ACHN (cell line): ENCODE data around the gene NPIPA8.
"Not testable (repeated sequence)": the region's sequence is repeated elsewhere in the genome, so short reads cannot be mapped to it uniquely, and the experiment has no call there.

ENCODE experiments used
- DNase-seq: peaks from one replicate; pipeline ENCODE4 v3.0.0-alpha.2; 2015
- in situ Hi-C: cut with HindIII; loops from 2 replicates; pipeline ENCODE4 v1.10.0; 2017; ENCODE audit warnings: low sequenced_read_pairs, low pct_ligation_motif_present, low pct_unique_long_range_greater_than_20kb

The NPIPA8 gene

GRCh38 chr16:18336636-18337035 is at the start of gene NPIPA8:
Gene NPIPA8, minus strand, starts transcription at chr16:18336736. Its CDS starts 4,074 bp downstream, at chr16:18332662.
- DNase-seq, in situ Hi-C loops: not testable (repeated sequence)

GRCh38 chr16:18385285-18385684 is 48.7 kb upstream of the NPIPA8 start:
- in situ Hi-C loops, DNase-seq: not testable (repeated sequence)

GRCh38 chr16:18384869-18385268 is 48.3 kb upstream of the NPIPA8 start:
- in situ Hi-C loops: not testable (repeated sequence)

GRCh38 chr16:18384098-18384636 is 47.6 kb upstream of the NPIPA8 start:
- in situ Hi-C loops, DNase-seq: not testable (repeated sequence)

More at GRCh38 chr16:18384869-18385268, 48.3 kb upstream of the NPIPA8 start:
- not testable (repeated sequence) for DNase-seq

GRCh38 chr16:18382696-18383095 is 46.2 kb upstream of the NPIPA8 start:
- in situ Hi-C loops, DNase-seq: not testable (repeated sequence)

GRCh38 chr16:18347742-18348141 is 11.2 kb upstream of the NPIPA8 start:
- in situ Hi-C loops, DNase-seq: not testable (repeated sequence)

GRCh38 chr16:18346993-18347392 is 10.5 kb upstream of the NPIPA8 start:
- in situ Hi-C loops, DNase-seq: not testable (repeated sequence)

- DNase-seq, in situ Hi-C loops: not testable (repeated sequence)
Measured at GRCh38 chr16:18344634-18345033, 8.1 kb upstream of the NPIPA8 start.

GRCh38 chr16:18341986-18342385 is 5.5 kb upstream of the NPIPA8 start:
- DNase-seq, in situ Hi-C loops: not testable (repeated sequence)

- DNase-seq, in situ Hi-C loops: not testable (repeated sequence)
Measured at GRCh38 chr16:18341417-18341960, 5.0 kb upstream of the NPIPA8 start.

GRCh38 chr16:18339210-18339609 is 2.7 kb upstream of the NPIPA8 start:
- in situ Hi-C loops: not testable (repeated sequence)

GRCh38 chr16:18311811-18312210 is 24.7 kb downstream of the NPIPA8 start:
- in situ Hi-C loops, DNase-seq: not testable (repeated sequence)

More at GRCh38 chr16:18339210-18339609, 2.7 kb upstream of the NPIPA8 start:
- DNase-seq: not testable (repeated sequence)

- in situ Hi-C loops: not testable (repeated sequence)
Measured at GRCh38 chr16:18309159-18309558, 27.4 kb downstream of the NPIPA8 start.

GRCh38 chr16:18307241-18307640 is 29.3 kb downstream of the NPIPA8 start:
- DNase-seq, in situ Hi-C loops: not testable (repeated sequence)

More at GRCh38 chr16:18309159-18309558, 27.4 kb downstream of the NPIPA8 start:
- not testable (repeated sequence) for DNase-seq

GRCh38 chr16:18306066-18306465 is 30.5 kb downstream of the NPIPA8 start:
- DNase-seq, in situ Hi-C loops: not testable (repeated sequence)

GRCh38 chr16:18303059-18303706 is 33.4 kb downstream of the NPIPA8 start:
- in situ Hi-C loops, DNase-seq: not testable (repeated sequence)

- DNase-seq, in situ Hi-C loops: not testable (repeated sequence)
Measured at GRCh38 chr16:18297714-18298113, 38.8 kb downstream of the NPIPA8 start.

GRCh38 chr16:18296931-18297330 is 39.6 kb downstream of the NPIPA8 start:
- DNase-seq, in situ Hi-C loops: not testable (repeated sequence)

- in situ Hi-C loops, DNase-seq: not testable (repeated sequence)
Measured at GRCh38 chr16:18294371-18294770, 42.2 kb downstream of the NPIPA8 start.
